Right lobe of liver (tissue), 6 donors: ENCODE results near the gene SLC7A5. TPM values are rescaled to one million over a fixed set of nuclear protein-coding genes. Genes with fewer than 3 reads are reported as not detected.
"Not testable (repeated sequence)": the region's sequence is repeated elsewhere in the genome, so short reads cannot be mapped to it uniquely, and the experiment has no call there.

ENCODE experiments used
- ATAC-seq, 4 donors: fragments of 200-7000 bp; cut with Tn5 transposase; one replicate each; pipeline ENCODE4 v1.9.1; 2020; ENCODE audit warnings: mild to moderate bottlenecking in 4 of 4, moderate library complexity in 4 of 4
- DNase-seq, 3 donors: peaks; one replicate each; pipeline ENCODE4 v3.0.0-alpha.2; 2020
- H3K27ac ChIP-seq, 3 donors: fragments of 200-600 bp; one replicate each; pipeline ENCODE4 v1.8.0; 2022
- H3K27me3 ChIP-seq, 2 donors: fragments of 200-600 bp; one replicate each; pipeline ENCODE4 v1.8.0; 2022
- H3K36me3 ChIP-seq, 4 donors: fragments of 200-600 bp; sonication (generic) in 1 of 4; one replicate each; pipeline versions ENCODE4 v1.5.1 to v1.8.0; 2017 to 2022; ENCODE audit warnings: control low read depth in 1 of 4
- H3K4me1 ChIP-seq, 4 donors: fragments of 200-600 bp; sonication (generic) in 1 of 4; one replicate each; pipeline versions ENCODE4 v1.5.1 to v1.8.0; 2017 to 2022; ENCODE audit warnings: control low read depth in 1 of 4
- H3K4me3 ChIP-seq, 3 donors: fragments of 200-600 bp; one replicate each; pipeline ENCODE4 v1.8.0; 2022
- H3K9me3 ChIP-seq, 4 donors: fragments of 200-600 bp; sonication (generic) in 1 of 4; one replicate each; pipeline versions ENCODE4 v1.5.1 to v1.8.0; 2017 to 2022; ENCODE audit warnings: control low read depth in 1 of 4
- POLR2A ChIP-seq: fragments of 450-650 bp; IDR thresholded peaks from one replicate; pipeline ENCODE4 v1.6.1; 2017; ENCODE audit warnings: antibody characterized with exemption, mild to moderate bottlenecking
- WGBS: methylation state at CpG from one replicate; pipeline ENCODE4 v1.1.6; 2018; ENCODE audit warnings: low coverage, low lambda C conversion rate; ENCODE audit not compliant: insufficient coverage; ENCODE audit errors: missing lambda C conversion rate; 5-methylcytosine and 5-hydroxymethylcytosine counted together
- intact Hi-C, 2 donors: fragments of 100-400 bp; cut with DNase I; formaldehyde crosslinking; loops; one replicate each; pipeline versions ENCODE4 v1.11.2 to v1.14.1; 2022
- long read RNA-seq: library from polyadenylated mRNA; unstranded; transcript quantifications from one replicate; pipeline ENCODE4 v2.0.0, GENCODE V29; 2019
- total RNA-seq, 6 experiments: library from RNA; depleted of rRNA in 2 of 6; stranded (reverse); fragments of >200 nt in 2 of 6; fragmentation: NEBNext Ultra II Directional in 3 of 6; extraction: Animal tissue kit (Norgen Biotek cat#: 25700) in 3 of 6; gene quantifications; one replicate each; pipeline versions ENCODE4 v1.1.0 to v1.2.4, GENCODE V29; 2016 to 2023
- TF ChIP-seq, protein P1 (sequence below), 4 donors: fragments of 200-600 bp in 3 of 4; fragments of 450-650 bp in 1 of 4; IDR thresholded peaks; one replicate each; pipeline versions ENCODE4 v1.5.1 to v1.8.0; 2016 to 2022; ENCODE audit warnings: antibody characterized with exemption in 4 of 4, mild to moderate bottlenecking in 2 of 4
- donor health status: DM: no; HTN: yes; CAD: no.
- donor health status: DM: no; HTN: no; CAD: no.
- donor health status: DM: no; HTN: no; CAD: no.
- donor health status: DM: no; HTN: yes; CAD: no.
- donor health status: DM: no; HTN: yes; CAD: no.

The SLC7A5 gene
- total RNA-seq: 10 to 100 TPM in 5 of 6 experiments, 1 to 10 TPM in 1; 7.0 to 16.3 (median 12.4) TPM
- long read RNA-seq, partial matches to known transcripts: 0 of 107 reads
- long read RNA-seq, other reads (novel, unspliced or antisense): 107 of 107 reads

DNA sequence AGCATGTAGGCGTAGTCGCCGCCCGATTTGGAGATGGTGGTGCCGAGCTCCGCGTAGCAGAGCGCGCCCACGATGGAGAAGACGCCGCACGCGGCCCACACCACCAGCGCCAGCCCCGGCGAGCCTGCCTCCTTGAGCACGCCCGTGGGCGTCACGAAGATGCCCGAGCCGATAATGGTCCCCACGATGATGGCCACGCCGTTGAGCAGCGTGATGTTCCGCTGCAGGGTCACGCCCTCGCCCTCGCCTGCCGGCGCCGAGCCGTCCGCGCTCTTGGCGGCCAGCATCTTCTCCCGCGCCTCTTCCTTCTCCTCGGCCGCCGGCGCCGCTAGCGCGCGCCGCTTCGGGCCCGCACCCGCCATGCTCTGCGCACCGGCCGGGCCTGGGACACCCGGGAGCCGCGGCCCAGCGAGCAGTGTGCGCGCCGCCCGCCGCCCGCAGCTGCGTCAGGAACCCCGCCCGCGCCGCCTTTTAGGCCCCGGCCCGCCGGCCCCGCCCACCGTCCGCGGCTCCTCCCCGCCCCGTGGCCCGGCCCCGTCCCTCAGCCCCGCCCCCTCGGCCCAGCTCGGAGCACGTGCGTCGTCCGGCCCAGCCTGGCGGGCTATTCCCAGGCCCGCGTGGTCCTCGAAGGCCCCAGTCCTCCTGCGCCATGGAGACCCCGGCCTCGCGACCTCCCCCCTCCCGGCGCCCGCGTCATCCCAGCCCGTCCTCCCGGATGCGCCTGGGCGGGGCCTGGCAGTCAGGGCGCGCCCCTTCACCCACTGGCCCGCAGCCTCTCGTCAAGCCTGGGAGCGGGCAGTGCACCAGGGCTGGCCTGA lies at the start of gene SLC7A5:
SLC7A5 (minus strand) TSS at position 447 of the 818 bp plus-strand sequence; CDS start at position 362, 85 bp downstream.
- H3K9me3 ChIP-seq, intact Hi-C loops, H3K27ac ChIP-seq, H3K36me3 ChIP-seq, H3K27me3 ChIP-seq: not testable (repeated sequence)
- DNase-seq (peak; percentile 78 to 86 (median 86)), ATAC-seq (peak; percentile 71 to 90 (median 84))
- WGBS: no CpG with 5 or more reads among the region's 109 CpGs
- peak; percentile 67 for TF ChIP-seq POLR2A
- Histone ChIP-seq H3K4me1 (peaks cover 0 to 15% (median 0%) of the 10 kb centered on the region in 4 donors), H3K4me3 (peak within 1 kb of the TSS; percentile 34 to 51 (median 40))

DNA sequence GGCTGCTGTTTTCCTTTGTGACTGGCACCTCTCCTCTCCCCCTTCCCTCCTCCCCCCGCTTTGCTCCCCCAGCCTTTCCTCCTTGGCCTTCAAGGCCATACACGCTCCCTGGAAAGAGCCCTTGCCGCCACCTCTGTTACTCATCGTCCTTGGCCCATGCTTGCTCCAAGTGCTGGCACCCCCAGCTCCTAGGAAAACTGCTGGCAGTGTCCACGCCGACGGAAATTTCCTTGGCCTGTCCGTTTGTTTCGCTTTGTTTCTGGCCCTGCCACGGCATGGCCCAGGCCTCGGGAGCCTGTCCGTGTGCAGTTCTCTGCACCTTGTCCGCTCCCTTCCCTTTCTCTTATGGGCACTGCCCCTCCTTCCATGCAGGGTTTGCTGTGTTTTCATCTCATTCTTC lies 49.0 kb upstream of the SLC7A5 start:
- DNase-seq (no peak), ATAC-seq (no peak)
- intact Hi-C loops: no loop called here
- Histone ChIP-seq H3K9me3 (no peaks in the 10 kb centered on the region), H3K27ac (no peak overlapping the region), H3K36me3 (no peaks in the 10 kb centered on the region), H3K4me1 (peaks cover 0 to 13% (median 10%) of the 10 kb centered on the region in 4 donors), H3K4me3 (no peak overlapping the region), H3K27me3 (no peaks in the 10 kb centered on the region)
- 76% methylated on average over 3 of the region's 13 CpGs for WGBS
- TF ChIP-seq POLR2A: no peak
- TF ChIP-seq, protein P1, sequence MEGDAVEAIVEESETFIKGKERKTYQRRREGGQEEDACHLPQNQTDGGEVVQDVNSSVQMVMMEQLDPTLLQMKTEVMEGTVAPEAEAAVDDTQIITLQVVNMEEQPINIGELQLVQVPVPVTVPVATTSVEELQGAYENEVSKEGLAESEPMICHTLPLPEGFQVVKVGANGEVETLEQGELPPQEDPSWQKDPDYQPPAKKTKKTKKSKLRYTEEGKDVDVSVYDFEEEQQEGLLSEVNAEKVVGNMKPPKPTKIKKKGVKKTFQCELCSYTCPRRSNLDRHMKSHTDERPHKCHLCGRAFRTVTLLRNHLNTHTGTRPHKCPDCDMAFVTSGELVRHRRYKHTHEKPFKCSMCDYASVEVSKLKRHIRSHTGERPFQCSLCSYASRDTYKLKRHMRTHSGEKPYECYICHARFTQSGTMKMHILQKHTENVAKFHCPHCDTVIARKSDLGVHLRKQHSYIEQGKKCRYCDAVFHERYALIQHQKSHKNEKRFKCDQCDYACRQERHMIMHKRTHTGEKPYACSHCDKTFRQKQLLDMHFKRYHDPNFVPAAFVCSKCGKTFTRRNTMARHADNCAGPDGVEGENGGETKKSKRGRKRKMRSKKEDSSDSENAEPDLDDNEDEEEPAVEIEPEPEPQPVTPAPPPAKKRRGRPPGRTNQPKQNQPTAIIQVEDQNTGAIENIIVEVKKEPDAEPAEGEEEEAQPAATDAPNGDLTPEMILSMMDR (IDR thresholded peaks at IDR 0.05): no peak

DNA sequence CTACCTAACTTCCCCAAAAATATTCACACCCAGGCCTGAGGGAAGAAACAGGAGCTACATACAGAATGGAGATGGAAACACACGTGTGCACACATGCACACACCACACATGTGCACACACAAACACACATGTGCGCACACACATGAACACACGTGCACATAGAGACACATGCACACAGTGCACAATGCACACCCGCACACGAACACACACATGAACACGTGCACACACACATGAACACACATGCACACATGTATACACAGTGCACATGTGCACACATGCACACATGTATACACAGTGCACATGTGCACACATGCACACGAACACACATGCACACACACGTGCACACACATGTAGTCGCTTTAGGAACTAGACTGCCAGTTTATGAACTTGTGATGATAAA lies 48.2 kb upstream of the SLC7A5 start:
- no peak overlapping the region for H3K4me3 ChIP-seq
- DNase-seq: no peak
- intact Hi-C loops: no loop called here
- no peak for ATAC-seq
- 82% methylated on average over 8 of the region's 9 CpGs for WGBS
- no peaks in the 10 kb centered on the region for H3K27me3 ChIP-seq
- TF ChIP-seq, protein P1 (IDR thresholded peaks at IDR 0.05): no peak
- TF ChIP-seq POLR2A: no peak
- H3K9me3 ChIP-seq: no peaks in the 10 kb centered on the region
- H3K4me1 ChIP-seq: peaks cover 0 to 5% (median 3%) of the 10 kb centered on the region in 4 donors
- no peak overlapping the region for H3K27ac ChIP-seq
- H3K36me3 ChIP-seq: no peaks in the 10 kb centered on the region

DNA sequence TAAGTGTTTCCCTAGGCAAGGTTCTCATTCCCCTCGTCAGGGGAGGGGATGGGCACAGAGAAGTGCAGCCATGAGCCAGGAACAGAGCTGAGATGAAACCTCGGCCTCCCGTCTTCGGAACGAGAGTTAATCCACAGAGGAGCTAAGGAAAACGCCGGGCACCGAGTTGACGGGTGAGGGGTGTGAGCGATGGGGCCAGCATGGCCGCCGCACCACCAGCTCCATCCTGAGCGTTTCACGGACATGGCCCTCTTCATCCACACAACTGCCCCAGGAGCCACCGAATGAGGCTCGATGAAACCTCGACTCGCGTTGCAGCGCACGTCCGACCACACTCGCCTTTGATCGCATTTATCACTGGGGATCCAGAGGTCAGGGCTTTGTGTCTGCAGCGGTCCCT lies 45.5 kb upstream of the SLC7A5 start:
- 100% methylated on average over 1 of the region's 25 CpGs for WGBS
- H3K36me3 ChIP-seq: peaks cover 0 to 2% (median 0%) of the 10 kb centered on the region in 4 donors
- DNase-seq (no peak), ATAC-seq (no peak)
- H3K4me3 ChIP-seq: no peak overlapping the region
- H3K9me3 ChIP-seq: no peaks in the 10 kb centered on the region
- no peak overlapping the region for H3K27ac ChIP-seq
- no peaks in the 10 kb centered on the region for H3K27me3 ChIP-seq
- intact Hi-C loops: no loop called here
- no peaks in the 10 kb centered on the region for H3K4me1 ChIP-seq
- no peak for TF ChIP-seq POLR2A
- TF ChIP-seq, protein P1 (IDR thresholded peaks at IDR 0.05): no peak

DNA sequence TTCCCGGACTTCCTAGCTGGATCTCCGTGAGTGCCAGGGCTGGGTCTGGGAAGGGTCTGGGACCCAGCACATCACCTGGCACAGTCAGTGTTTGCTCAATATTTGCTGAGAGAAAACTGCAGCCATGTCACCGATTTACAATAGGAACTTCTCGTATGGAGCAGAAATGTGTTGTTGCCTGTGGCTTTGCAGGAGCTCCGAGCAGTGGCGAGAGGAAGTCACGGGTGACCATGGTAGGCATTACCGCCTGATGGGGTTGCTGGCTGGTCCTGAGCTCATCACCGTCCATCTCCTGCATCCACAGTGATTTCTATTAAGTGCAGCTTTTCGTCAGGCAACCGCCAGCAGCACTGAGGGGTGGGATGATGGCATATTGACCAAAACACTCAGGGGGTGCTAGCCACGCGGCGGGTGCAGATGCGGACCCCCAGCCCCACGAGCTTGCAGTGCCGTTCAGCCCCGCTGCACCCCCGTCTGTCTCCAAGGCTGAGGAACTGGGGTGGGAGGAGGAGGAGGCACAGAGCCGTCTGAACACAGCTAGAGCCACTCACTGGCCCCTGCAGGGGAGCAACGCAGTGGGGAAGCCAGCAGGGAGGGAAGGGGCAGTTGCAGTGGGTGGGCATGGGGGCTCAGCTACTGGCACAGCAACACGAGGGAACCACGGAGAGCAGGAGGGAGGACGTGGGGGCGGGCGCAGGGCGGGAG lies 44.9 kb upstream of the SLC7A5 start:
- 67% methylated on average over 7 of the region's 27 CpGs for WGBS
- intact Hi-C loops: not testable (repeated sequence)

DNA sequence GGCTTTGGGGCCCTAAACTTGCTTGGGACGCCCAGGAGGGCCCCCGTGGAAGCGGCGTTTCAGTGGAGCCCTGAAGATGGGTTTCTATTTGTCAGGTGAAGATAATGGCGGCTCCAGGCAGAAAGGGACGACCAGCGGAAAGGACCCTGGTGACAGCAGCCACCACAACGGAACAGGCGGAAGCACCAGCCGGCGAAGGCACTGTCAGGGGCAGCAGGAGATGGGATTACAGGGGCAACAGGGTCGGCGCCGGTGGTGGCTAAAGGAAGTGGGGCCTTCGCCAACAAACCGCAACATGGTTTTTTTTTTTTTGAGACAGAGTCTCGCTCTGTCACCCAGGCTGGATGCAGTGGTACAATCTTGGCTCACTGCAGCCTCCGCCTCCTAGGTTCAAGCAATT lies 43.4 kb upstream of the SLC7A5 start:
- intact Hi-C loops, H3K4me1 ChIP-seq, H3K4me3 ChIP-seq, DNase-seq, H3K36me3 ChIP-seq, H3K27me3 ChIP-seq, ATAC-seq, H3K9me3 ChIP-seq, H3K27ac ChIP-seq: not testable (repeated sequence)
- WGBS: 82% methylated on average over 8 of the region's 18 CpGs

More for the DNA sequence above, 44.9 kb upstream of the SLC7A5 start:
- not testable (repeated sequence) for H3K4me3 ChIP-seq, DNase-seq, ATAC-seq, H3K9me3 ChIP-seq, H3K4me1 ChIP-seq, H3K27ac ChIP-seq, H3K27me3 ChIP-seq, H3K36me3 ChIP-seq

DNA sequence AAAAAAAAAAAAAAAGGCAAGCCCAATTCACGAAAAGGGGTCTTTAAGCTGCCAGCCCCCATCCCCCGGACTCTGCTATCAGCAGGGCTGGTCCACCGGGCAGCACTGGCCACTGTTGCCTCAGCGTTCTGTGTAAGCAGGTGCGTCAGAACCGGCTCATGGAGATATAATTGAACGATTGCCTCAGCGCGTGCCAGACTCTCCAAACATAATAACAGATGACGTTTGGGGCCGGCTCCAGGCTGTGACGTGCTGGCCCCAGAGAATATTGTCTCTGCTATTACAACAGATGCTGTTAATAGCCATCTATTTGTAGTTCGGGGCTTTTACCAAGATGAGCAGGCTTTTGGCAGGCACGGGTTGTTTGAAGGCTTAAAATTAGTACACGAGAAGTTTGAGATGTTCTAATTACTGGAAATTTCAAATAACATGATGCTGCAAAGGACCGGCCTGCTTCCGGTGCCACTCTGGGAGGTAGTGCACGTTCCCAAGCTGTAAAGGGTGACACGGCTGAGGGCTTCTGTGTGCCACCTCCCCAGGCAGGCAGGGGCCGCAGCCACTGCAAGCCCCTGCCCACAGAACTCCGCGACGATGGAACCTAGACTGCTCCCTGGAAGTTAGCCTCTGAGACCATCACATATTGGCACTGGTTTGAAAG lies 41.9 kb upstream of the SLC7A5 start:
- H3K27me3 ChIP-seq, H3K4me3 ChIP-seq, H3K4me1 ChIP-seq, H3K36me3 ChIP-seq, intact Hi-C loops, H3K9me3 ChIP-seq: not testable (repeated sequence)
- WGBS: 32% methylated on average over 8 of the region's 23 CpGs
- H3K27ac ChIP-seq: peak overlapping the region in 2 of 3 donors; percentile 50 to 76
- peak; percentile 64 to 86 (median 71) for DNase-seq
- peak; percentile 60 to 88 (median 83) for ATAC-seq
